ENCODE data around the gene C5orf24.

DNA sequence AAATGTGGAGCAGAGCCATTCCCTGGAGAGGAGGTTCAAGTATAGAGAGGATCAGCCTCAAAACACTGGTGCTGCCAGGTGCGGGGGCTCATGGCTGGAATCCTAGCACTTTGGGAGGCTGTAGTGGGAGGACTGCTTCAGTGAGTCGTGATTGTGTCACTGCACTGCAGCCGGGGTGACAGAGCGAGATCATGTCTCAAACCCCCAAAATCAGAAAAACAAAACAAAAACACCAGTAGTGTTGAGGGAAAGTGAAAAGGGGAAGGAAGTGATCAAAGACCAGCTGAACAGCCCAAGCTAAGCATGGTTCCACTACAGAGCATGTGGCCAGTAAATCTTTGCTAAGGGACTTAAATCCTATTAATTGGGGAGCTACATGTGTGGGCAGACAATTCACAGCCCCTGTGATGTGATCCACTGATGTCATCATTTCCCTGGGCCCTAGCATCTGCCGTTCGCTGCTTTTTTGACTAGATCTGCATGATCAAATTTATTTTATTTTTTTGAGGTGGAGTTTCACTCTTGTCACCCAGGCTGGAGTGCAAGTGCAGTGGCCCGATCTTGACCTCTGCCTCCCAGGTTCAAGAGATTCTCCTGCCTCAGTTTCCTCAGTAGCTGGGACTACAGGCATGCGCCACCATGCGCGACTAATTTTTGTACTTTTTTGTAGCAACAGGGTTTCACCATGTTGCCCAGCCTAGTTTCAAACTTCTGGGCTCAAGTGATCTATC, 56.5 kb downstream of the C5orf24 start:
- no peak for TF ChIP-seq POLR2AphosphoS5 (IDR thresholded peaks at IDR 0.05; ENCODE audit: borderline replicate concordance, low read depth, low read length)
- TF ChIP-seq EZH2 (IDR thresholded peaks at IDR 0.05) = no peak

Measured in SK-N-MC (cell line).